ENCODE results near the gene TMC1.

The TMC1 gene

DNA sequence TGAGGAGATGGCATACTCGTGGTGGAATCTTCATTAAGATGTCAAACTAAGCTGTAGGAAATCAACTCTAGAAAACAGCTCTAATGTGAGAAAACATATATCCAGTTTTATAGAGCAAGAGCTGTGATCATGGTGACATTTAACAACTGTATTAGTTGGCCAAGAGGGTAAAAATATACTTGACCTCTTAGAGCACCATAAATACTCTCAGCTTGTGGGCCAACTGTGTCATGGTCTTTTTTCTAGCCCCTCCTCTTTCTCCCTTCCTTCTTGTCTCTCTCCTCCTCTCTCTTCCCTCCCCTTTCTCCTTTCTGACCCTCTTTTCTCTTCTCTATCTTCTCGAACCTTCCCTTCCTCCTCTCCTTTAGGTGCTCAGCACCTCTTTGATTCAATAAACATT, 54.7 kb downstream of the TMC1 start:
- no peak for DNase-seq

DNA sequence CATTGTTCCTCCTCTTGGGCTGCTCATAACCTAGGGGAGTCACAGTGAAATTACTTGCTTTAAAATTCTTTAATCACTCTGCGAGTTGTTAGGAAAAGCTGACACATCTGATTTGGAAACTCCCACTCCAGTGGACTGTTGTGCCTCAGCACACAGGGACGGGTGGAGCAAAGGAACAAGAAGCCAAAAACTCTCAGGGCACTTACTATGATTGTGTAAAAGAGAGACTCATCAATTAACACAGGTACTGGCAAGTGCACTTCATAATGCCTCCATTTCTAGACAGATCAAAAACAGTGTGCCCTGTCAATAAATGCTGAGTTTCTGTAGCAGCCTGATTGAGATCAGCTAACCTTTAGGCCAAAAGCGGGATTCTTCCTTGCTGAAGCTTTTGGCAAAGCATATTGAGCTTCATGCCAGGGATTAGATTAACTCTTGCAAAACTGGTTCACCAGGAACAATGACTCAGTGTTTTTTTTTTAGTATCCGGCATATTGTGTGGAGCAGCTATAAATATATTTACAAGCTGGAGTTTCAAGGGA, 55.9 kb downstream of the TMC1 start:
- no peak for DNase-seq

DNA sequence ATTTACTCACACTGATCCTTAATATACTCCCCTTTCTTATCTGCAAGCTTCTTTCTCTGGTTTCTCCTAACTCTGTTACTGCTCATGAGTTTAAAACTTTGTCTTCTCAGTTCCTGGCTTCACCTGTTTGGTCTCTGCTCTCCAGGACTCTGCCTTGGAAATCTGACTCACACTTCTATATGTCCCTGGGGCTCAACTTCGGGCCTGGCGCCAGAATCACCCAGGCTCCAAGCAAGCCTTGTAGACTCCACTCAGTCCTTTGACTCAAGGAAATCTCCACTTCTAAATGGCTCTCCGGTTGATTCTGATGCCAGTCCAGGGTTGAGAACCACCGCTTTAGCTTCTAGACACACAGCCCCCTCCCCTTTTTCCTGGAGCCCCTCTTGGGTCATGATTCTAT, 57.8 kb downstream of the TMC1 start:
- DNase-seq = no peak

DNA sequence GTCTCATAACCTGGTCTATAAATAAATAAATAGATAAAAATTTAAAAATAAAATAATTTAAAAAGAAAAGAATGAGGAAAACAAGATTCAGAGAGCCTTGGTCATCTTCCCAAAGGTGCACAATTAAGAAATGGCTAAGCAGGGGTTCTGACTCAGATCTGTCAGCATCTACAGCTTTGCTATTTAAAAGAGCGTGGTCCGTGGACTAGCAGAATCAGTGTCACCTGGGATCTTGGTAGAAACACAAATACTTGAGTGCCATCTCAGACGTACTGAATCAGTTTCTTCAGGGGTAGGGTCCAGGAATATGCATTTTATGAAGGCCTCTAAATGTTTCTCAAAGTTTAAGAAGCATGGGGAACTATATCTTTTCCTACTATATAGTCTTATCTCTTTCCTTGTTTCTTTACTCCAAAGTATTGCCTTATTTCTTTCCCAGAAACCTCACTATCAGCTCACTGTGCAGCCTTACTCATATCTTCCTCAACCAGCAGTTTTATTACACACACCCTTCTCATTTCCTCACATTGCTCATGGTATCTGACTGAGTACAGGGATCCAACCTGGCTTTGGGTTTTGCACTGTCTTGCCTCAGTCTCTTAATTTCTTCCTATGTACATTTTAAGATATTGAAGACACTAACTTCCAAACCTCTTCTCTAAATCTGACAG, 58.6 kb downstream of the TMC1 start:
- no peak for DNase-seq

GRCh38 chr9:72581694-72582093, 60.3 kb downstream of the TMC1 start:
- DNase-seq = no peak

GRCh38 chr9:72583370-72583769, 62.0 kb downstream of the TMC1 start:
- DNase-seq = no peak

DNA sequence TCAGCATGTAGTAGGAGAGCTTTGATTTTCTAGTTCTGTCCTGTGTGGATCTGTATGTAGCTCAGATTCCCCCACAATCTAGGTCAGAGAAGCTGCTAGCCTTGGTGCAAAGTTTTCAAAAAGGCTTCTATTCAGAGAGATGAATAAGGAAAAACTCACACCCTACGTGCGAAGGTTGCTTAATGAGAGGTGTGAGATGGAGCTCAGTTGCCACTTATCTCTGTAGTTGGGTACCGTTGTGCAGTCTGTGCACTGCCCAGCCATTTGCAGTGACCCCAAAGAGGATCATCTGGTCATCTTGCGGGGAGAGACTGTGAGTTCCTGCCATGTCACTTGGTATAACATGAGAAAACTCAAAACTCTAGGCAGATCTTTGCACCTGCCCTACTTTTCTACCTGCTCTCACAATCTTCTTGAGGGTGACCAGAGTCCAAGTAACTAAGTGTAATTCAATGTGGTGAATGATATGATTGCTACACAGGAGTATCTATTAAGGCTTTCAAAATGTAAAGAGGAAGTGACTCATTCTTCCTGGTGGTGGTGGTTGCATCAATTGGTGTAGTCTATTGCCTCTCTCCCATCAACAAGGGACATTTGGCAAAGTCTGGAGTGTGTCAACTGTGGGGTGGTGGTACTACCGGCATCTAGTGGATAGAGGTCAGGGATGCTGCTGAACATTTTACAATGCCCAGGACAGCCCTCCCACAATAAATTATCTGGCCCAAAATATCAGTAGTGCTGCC, 65.2 kb downstream of the TMC1 start:
- peak in 1 of 2 experiments; percentile 3 for DNase-seq

DNA sequence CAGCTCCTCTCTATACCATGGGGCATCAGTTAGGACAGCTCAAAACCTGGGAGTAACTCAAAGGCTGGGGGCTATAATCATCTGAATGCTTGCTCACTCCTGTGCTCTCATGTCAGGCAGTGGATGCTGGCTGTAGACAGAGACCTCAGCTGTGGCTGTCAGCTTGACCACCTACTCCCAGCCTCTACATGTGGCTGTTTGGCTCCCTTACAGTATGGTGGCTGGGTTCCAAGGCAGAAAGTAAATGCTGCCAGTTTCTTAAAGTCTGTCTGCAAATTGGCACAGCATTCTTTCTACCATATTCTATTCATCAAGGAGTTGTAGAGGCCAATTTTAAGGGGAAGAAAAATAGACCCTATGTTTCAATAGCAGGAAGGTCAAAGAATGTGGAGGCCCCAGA, 66.9 kb downstream of the TMC1 start:
- no peak for DNase-seq

GRCh38 chr9:72589667-72590521, 68.5 kb downstream of the TMC1 start:
- no peak for DNase-seq

DNA sequence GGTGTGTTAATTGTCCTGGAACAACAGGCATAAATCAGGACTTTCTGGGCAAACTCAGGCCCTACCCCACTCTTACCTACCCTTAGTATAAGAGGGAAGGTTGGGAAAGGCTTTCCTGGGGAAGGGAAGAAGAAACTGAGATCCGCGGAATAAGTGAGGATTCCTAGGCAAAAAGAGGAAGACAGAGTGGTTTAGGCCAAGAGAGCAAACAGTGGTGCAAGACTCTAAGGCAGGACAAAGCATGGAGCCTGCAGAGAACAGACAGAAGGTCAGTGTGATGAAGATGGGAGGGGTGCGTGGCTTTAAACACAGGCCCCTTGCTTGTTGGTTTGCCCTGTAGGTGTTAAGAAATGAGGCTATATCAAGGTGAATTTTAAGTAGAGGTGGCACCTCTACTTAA, 69.4 kb downstream of the TMC1 start:
- no peak for DNase-seq

DNA sequence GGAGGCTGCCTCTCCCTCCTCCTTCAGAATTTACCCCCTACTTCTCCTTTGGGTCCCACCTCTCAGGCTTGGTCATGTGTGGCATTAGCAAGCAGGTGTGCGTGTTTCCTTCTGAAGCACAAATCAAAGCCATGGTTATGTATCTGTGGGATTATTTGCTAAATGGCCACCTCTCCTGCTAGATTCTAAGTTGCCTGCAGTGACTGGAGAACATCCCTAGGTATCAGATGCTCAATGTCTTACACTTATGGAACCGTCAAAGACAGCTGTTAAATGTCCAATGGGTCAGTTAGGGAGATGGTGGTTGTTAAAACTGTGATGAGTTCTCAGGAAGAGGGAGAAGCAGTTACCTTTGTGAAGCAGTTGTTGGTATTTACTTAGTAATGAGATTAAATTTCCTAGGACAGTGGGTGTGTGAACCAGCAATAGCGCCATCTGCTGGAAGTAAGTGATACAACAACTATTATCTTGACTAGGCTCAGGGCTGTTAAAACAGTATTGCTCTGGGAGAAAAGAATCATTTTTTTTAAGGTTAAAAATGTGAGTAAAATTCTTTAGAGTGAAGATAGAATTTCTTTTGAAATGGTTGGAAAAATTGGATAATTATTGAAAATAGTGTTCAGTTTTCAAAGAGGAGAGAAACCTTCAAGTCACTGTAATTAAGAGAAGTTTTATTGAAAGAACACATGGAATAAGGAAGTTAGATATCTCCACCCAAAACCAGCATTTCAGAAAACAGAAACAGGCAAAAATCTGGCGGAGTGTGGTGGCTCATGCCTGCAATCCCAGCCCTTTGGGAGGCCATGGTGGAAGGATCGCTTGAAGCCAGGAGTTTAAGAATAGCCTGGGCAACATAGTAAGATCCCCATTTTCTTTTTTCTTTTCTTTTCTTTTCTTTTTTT, 71.3 kb downstream of the TMC1 start:
- peak in 1 of 2 experiments; percentile 9 for DNase-seq

GRCh38 chr9:72596451-72597180, 75.2 kb downstream of the TMC1 start:
- no peak for DNase-seq

GRCh38 chr9:72597181-72597517, 75.7 kb downstream of the TMC1 start:
- no peak for DNase-seq

- DNase-seq = no peak
Observed at GRCh38 chr9:72597601-72598000, 76.2 kb downstream of the TMC1 start.

GRCh38 chr9:72598639-72599038, 77.2 kb downstream of the TMC1 start:
- DNase-seq = no peak

GRCh38 chr9:72599874-72600534, 78.6 kb downstream of the TMC1 start:
- no peak for DNase-seq

GRCh38 chr9:72600671-72601070, 79.3 kb downstream of the TMC1 start:
- DNase-seq = no peak

DNA sequence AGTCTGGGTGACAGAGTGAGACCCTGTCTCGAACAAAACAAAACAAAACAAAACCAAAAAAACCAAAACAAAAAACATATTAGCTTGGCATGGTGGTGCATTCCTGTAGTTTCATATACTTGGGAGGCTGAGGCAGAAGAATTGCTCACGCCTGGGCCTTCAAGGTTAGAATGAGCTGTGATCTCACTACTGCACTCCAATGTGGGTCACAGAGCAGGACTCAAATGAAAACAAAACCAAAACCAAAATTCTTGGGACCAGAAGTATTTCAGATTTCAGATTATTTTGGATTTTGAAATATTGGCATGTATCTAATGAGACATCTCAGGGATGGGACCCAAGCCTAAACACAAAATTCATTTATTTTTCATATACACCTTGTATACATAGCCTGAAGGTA, 80.2 kb downstream of the TMC1 start:
- DNase-seq = no peak

- no peak for DNase-seq
Observed at GRCh38 chr9:72612449-72612848, 91.0 kb downstream of the TMC1 start.

- DNase-seq = no peak
Observed at GRCh38 chr9:72614067-72614466, 92.7 kb downstream of the TMC1 start.

DNA sequence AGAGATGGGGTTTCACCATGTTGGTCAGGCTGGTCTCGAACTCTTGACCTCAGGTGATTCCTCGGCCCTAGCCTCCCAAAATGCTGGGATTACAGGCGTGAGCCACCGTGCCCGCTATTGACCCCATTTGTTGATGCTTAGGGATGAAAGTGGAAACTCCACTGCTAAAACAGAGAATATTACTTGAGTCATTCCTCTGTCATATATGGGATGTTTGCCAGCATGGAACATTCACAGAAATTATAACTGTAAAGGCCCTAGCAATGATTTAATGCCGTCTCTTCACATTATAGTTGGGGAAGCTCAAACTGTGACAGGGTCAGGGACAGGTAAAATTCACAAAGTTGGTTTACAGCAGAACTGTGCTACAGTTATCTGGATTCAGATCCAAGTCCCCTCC, 94.5 kb downstream of the TMC1 start:
- DNase-seq = no peak

All from activated CD4-positive, alpha-beta T cell treated with anti-CD3 and anti-CD28 coated beads, Interleukin-2, amount 50 U/mL, for 4 hours (primary cell).